NCI-H2227 (cell line): ENCODE measurements around the gene DOCK2.

Source experiments
- DNase-seq: peaks from one replicate; lab custom pipeline; 2025; ENCODE audit not compliant: unreplicated experiment; lab: John Stamatoyannopoulos, UW

DOCK2 gene

DNA sequence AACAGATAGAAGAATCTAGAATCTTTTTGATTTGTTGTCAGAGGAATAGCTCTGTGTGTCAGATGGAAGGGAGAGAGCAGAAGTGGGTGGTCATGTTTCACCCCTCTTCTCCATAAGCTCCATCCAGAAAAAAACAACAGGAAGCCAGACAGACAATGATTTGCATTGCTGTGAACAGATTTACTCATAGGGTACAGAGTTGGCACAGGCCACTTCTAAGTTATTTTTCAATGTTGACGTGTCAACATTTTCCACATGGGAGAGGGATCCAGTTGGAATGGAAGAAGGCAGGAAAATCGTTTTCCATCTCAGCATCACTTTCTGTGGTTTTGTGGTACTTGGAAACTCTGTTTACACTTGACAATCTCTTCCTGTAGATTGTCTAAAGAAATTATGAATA lies 256.5 kb downstream of the DOCK2 start:
- DNase-seq = no peak

DNA sequence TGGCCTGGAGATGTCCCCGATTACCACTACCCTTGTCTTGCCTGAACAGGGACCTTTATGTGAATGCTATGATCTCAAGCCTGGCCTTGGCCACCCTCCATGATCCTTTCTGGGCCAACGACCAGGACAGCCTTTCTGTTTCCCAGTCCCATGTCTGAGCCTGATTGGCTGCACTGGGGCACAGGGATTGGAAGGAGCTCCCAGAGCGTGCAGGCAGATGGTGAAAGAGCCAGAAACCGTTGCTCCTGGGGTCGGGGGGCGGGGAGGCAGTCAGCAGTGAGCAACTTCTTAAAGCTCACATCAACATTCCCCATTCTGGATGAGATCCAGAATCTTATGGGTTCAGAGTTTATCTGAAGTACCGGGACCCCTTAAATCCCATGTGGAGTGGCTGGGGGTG lies 258.9 kb downstream of the DOCK2 start:
- DNase-seq = peak; percentile 34

DNA sequence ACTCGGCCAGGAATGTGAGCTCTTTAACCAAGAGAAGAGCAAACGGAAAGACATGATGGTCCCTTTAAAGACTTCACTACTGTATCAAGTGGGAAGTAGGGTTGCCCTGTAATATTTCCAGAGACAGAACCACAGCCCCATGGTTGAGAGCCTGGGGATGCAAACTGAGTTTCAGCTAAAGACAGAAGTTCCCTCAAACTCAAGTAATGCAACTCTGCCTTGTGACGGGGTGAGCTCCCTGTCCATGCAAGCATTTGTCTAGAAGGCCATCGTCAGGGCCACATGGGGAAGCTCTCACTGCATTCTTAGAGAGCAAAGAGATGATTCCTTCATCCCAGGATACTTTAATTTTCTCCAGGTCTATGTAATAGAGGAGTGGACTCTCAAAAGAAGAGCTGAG lies 260.4 kb downstream of the DOCK2 start:
- DNase-seq = no peak

DNA sequence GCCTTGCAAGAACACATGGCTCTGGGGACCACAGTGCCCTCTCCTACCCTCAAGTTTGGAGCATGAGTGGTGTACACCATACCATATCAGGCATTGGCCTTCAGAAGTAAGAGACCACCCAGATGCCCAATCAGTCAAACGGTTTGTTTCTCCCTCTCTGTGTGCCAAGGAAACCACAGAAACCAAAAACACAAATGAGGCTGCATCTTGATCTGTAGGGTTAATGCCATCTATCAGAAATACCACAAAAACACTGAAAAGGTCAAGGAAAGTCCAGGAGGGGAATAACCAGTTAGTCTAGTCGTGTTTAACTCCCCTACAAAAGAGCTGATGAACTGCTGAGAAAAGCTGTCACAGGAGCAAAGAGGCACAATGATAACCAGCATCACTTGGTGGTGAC lies 264.8 kb downstream of the DOCK2 start:
- DNase-seq = no peak

DNA sequence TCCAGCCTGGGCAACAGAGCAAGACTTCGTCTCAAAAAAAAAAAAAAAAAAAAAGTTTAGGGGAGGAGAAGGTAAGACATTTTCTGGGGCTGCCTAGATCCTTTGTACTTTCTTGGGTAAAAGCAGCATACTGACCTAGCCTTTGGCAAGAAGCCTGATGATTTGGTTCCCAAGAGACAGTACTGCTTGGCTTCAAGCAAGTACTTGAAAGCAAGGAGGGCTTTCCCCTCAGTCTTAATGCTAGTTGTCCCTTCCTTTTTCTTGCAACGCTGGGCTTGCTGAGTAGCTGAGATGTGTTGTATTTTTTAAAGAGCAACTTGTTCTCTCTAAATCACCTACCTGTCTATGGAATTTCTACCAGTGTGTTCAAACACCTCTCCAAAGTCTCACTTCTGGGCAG lies 267.0 kb downstream of the DOCK2 start:
- DNase-seq = no peak

DNA sequence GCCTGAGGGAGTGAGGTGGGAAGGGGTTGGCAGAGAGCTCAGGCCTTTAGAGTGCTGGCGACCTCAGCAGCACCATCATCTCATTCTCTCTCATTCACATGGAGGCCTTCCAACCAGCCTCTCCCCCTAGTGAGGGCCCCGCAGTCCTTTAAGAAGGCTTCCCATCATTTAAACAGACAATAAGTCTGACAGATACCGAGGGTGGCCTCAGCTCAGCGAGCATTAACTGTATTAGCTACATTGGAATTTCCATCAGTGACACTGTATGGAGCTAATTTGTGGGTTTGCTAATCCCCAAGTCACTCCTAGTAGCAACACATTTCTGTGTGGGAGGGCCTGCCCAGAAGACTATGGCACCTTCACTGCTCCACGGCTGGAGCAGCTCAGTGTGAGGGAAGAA lies 267.4 kb downstream of the DOCK2 start:
- no peak for DNase-seq

DNA sequence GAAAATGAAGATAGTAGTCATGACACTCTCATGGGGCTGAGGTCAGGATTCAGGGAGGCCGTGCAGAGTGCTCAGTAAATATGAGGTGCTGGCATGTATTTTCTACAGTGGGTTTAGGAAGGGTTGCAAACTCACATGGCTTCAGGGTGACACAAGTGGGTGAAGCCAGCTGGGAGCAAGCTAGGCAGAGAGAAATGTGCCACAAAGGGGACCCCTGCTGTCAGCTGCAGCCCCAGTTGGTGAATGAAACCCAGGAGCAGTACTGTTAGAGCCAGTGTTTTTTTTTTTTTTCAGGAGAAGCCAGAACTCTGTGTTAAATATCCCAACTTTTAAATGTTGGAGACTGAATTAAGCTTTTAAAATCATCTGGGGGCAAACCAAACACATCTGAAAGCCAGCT lies 267.9 kb downstream of the DOCK2 start:
- DNase-seq = no peak

DNA sequence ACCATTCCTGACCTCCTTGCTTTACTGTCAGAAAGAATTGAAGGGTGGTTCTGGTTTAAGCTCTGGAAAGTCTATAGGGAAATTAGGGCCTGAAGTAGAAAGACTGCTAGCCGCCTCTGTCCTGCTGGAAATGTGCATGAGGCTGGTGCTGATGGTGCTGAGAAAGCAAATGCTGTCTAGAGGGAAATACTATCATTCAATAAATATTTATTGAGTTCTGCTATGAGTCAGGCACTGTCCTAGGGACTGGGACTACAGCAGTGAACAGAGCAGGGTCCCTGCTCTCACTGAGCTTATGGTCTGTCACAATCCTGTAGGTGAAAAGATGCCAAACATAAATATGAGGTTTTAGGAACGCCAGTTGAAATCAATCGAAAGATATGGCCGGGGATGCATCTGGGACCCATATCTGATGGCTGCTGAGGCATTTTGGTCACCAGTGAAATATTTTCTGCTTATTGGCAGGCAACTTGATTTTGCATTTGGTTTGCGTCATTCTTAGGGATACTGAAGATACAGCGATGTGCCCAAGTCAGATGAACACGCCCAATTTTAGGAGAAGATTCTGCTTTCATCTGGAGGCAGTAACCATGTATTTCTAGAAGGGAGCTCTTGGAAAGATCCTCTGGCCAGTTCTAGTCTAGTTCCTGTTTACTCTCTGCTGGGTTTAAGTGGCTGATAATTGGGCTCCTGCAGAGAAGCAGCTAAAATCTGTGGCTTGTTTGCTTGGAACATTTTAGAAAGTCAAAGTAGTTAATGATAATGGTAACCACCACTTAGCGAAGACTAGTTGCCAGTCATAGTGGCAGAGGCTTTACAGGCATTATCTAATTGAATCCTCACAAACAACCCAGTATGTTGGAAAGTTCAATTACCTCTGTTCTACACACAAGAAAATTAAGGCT lies 269.9 kb downstream of the DOCK2 start:
- peak; percentile 63 for DNase-seq

DNA sequence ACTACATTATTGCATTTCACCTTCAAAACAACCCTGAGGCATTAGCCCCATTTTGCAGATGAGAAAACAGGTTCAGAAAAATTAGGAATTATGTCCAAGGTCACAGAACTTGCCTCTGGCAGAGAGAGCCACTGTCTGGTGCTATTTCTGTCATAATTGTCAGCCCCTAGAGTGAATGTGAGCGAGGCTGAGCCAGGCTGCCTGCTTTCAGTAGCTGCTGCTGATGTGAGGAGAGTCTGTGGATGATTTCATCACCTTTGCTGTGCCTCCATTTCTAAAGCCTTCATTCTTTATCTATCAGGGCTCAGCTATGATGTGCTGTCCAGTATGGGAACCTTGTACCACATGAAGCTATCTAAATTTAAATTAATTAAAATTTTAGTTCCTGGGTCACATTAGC lies 271.8 kb downstream of the DOCK2 start:
- no peak for DNase-seq

DNA sequence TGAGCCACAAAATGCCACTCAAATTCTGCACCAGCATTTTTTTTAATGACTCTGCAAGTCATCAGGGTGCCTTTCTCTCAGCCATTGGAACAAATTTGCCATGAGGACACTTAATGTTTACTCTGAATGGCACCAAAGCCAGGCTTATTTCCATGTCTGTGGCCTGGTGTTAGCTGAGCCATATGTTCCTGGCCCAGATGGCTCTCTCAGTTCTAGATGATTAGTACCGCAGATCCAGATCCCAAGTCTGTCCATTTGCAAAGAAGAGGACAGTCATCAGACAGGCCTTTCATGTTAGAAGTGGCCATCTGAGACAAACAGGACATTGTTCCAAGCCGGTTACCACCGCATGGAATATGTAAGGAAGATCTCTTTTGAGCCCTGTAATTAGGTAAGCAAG lies 272.9 kb downstream of the DOCK2 start:
- no peak for DNase-seq

DNA sequence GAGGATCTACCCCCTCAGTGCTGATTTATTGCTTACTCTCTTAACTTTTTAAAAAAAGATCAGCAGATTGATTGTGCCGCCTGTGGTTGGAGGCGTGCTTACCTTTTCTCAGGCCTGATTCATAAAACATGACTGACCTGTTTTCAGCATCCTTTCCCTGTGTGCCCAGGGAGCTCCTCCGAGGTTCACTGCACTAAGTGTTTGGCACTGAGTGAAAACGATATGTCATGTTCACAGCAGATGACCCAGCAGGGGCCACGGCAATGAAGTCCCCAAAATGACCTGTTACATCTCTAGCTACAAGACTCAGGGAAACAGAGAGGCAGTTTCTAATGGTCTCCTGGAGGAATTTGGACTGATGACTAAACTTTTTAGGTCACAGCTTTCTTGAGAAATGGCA lies 273.3 kb downstream of the DOCK2 start:
- no peak for DNase-seq

DNA sequence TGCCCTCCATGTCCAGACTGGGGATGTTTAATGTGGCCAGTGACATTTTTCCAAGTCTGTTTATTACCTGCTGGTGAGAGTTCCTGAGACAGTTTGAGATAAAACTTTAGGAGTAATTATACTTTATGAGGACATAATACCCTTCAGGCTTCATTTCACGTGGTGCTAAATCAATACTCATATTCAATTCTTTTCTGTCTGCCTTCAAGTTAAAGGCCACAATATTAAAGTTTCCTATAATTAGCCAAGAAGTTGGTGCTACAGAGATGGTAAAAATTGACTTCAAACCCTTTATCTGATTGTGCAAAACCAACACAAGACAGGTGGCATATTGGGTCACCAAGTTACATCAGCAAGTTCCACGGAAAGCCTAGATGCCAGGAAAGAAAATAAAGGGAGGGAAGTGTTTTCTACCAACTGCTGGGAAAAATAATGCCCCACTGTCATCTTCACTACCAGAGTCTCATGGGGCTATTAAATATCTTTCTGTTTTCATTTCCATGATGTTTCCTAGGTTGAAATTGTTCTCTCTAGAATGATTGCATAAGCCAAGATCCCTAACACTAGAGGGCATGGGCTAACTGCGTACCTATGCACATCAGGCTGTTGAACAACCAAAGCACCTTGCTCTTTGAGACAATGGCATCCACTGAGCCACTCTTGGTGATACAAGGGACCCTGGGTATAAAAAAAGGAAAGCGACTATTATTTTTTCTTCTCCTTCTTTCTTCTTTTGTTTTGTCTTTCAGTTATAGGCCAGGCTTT lies 274.6 kb downstream of the DOCK2 start:
- DNase-seq = no peak

DNA sequence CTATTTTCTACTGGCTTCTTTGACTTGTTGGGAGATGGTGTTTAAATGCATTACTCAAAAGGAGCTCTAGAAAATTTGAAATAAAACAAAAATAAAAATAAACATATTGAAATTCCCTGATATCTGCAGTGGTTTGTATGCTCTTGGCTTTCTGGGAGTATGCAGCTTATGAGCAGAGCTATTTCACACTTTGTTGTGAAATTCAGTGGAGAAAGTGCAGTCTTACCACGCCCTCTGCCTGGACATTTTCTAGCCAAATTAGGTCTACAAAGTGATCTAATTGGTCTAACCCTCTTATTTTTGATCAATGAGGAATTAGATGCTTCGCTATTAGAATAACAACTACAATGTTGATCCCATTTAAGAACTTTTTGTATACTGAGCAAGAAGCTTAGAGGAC lies 276.4 kb downstream of the DOCK2 start:
- no peak for DNase-seq

DNA sequence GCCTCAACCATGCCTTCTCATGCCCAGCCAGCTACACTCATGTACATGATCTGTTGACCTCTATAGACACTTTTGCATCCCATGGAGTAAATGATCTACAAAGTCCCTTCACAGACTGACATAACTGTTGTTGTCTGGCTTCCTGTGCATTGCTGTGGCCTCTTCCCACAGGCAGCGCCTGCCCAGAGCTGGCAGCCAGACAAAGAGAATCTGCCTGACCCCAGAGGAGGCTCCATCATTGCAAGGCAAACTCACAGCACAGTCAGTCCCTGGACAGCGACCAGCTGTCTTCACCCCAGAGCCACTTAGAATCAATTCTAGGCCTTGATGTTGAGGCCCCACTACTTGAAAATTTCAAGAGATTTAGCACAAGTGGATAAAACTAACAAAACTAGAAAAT lies 277.7 kb downstream of the DOCK2 start:
- DNase-seq = no peak

DNA sequence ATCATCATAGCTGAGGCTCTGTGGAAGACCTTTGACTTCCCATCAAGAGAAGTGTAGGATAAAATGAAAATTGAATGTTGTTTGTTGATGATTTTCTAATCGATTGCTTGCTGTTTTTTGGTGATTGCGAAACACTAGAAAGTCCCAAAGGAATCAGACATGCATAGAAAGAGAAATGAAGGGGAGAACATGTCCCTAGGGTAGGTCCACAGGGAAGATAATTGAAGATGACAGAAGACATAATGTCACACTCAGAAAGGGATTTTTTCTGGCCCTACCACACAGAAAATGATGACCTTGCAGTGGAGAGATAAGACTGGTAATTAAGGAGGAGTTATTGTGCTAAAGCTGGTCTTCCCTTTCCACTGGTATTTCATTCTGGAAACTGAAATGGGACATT lies 280.4 kb downstream of the DOCK2 start:
- DNase-seq = no peak

DNA sequence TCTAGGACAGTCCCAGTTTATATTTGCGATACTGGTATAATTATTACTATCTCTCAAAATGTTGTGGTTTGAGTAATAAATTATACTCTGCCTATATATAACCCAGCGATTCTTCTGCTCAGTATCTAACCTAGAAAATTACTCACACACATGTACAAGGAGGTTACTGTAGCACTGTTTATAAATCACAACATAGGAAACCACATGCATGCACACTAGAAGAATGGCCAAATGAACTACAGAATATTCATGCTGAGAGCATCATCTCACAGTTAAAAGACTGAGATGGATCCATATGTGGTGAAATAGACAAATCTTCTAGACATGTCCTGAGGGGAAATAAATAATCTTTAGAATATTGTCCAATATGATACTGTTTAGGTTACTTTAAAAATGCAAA lies 281.2 kb downstream of the DOCK2 start:
- no peak for DNase-seq

DNA sequence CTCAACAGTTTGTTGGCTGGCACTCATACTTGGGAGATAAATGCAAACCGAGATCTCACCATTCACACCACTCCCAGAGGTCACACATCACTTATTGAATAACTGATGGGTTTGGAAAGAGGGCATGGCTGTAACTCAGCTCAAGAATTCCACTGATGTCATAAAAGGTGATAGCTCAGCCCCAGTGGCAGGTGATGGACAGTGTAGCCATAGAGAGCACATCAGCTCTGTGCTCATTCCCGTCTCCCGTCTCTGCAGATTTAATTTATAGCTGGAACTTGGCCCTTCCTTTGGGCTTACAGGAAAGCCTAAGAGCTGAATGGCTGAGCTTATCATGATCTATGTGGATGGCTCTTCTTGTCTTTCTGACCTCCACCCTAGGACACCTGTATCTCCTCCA lies 283.4 kb downstream of the DOCK2 start:
- no peak for DNase-seq

DNA sequence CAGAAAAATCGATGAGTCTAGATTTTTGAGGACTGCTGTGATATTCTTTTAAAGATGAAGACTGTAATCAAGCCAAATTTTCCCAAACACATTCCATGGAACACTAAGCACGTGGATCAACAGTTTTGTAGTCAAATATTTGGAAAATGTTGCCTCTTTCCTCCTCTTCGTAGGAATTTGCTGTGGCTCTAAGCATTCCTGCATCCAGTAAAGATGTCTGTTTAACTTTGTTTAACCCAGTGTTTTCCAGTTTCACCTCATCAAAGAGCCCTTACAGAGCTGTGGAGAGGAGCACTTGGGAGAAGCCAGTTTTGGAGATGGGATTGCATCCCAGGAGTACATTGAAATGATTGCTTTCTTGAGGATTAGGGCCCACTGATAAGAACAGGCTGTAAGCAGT lies 284.3 kb downstream of the DOCK2 start:
- no peak for DNase-seq

DNA sequence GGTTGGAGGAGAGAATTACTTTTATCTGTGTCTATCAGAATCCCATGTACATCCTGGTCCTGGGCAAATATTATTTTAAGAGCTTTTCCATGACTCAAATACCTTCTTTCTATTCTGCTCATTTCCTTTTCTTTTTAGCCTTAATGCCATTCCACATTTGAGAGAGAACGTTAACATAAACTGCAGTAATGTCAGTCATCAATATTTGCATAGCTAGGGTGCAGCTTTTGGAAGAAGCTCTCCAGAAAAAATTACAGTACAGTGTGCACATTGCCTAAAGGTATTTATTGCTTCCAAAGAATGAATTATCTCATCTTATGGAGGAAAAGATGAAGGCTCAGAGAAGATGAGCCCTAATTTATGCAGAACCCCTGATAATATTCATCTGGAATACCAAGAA lies 284.9 kb downstream of the DOCK2 start:
- no peak for DNase-seq

DNA sequence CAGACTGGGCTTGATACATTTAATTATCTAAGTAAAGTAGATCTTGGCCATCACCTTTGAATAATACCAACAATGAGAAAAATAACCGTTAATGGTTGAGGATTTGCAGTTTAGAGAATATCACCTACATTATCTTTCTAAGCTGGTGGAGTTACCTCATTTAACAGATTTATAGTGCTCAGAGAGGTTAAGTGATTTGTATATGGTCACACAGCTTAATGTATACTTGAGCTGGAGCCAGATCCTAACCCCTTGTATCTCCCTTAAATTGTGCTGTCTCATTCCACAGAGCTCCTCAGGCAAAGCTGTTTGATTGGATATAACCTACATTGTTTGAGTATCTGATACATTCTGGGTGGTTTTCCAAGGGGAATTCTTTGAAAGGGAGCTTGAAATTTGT lies 285.4 kb downstream of the DOCK2 start:
- no peak for DNase-seq

DNA sequence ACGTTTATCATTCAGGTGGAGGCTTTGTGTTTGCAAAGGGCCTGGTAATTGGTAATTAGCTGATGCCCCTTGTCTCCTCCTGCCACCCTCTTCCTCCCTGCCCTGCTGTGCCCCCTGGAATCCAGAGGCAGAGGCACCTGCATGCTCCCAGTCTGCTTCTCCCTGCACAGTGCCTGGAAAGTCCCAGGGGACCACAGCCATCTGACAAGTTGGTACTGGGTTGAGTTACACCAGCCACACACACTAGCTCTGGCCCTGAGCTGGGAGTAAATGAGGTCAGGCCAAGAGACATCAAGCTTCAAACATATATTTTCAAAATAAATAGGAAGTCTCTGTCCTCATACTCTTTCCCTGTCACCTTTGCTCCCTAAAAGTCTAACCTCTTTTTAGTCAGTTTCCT lies 286.9 kb downstream of the DOCK2 start:
- no peak for DNase-seq

DNA sequence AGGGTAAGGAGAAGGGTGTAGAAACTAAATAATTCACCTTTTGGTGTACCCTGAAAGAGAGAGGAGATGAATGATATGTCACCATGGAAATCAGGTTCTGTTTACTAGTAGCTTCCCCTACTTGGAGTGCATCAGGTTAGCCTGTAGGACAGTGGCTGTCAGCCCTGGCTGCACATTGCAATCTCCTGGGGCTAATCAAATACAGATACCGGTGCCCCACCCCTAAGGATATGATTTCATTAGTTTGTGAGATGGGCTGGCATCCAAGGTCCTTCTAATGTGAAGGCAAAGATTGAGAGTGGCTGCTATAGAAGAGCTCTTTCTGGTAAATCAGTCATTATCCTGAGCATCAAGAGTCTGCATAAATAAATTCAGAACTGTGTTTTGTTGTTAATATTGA lies 296.1 kb downstream of the DOCK2 start:
- no peak for DNase-seq

DNA sequence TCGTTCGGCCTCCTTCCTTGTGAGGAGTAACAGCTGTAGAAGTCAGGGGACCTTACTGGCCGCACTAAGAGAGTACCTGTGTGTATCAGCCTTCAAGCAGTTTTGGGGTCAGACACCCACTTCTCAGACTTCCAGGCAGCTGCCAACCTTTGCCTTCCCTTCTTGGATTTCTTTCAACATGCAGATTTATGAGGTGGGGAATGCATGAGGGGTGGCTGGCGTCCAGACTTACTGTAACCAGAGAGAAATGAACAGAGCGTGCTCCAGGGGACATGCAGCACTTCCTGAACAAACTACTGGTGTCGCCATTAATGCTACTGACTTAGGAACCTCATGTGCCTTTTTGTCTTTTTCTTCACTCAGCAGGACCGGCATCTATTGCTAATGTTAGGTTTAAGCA lies 296.5 kb downstream of the DOCK2 start:
- DNase-seq = no peak
